ENCODE measurements around the gene PRPF6.
A peak's percentile ranks its signal among the peaks of the same experiment; 100 is the strongest.

The PRPF6 gene

DNA sequence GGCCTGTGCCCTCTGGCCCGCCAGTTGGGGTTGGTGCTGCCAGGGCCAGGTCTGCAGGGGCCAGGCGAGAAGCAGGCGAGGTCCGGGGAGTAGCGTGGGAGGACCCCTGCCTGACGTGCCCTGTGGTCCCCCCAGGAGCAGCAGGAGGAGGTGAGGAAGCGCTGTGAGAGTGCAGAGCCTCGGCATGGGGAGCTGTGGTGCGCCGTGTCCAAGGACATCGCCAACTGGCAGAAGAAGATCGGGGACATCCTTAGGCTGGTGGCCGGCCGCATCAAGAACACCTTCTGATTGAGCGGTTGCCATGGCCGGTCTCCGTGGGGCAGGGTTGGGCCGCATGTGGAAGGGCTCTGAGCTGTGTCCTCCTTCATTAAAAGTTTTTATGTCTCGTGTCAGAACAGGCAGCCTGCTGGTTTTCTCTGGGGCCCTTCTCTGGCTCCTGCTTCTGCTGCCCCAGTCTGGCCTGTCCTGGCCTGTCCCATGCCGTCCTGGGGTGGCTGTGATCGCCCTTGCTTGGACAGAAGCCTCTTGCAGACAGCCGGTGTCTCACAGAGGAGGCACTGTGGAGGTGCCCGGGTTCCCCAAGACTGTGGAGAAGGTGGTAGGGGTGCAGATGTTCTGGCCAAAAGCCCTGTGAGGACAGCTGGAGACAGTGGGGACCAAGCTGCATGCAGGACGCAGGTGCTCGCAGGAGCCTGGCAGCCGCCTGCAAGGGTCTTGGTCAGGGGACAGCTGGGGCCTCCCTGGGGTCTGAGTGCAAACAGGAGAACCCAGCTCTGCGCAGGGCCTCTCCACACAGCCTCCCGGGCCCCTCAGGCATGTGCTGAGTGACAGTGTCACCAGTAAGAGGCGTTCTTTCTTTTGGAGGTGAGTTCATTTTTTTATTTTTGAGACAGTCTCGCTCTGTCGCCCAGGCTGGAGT, 52.0 kb downstream of the PRPF6 start:
- in situ Hi-C loops (cut with MboI; ENCODE audit: low sequenced_read_pairs, unreplicated experiment), result no loop called here
- TF ChIP-seq, protein P1, sequence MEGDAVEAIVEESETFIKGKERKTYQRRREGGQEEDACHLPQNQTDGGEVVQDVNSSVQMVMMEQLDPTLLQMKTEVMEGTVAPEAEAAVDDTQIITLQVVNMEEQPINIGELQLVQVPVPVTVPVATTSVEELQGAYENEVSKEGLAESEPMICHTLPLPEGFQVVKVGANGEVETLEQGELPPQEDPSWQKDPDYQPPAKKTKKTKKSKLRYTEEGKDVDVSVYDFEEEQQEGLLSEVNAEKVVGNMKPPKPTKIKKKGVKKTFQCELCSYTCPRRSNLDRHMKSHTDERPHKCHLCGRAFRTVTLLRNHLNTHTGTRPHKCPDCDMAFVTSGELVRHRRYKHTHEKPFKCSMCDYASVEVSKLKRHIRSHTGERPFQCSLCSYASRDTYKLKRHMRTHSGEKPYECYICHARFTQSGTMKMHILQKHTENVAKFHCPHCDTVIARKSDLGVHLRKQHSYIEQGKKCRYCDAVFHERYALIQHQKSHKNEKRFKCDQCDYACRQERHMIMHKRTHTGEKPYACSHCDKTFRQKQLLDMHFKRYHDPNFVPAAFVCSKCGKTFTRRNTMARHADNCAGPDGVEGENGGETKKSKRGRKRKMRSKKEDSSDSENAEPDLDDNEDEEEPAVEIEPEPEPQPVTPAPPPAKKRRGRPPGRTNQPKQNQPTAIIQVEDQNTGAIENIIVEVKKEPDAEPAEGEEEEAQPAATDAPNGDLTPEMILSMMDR (IDR thresholded peaks at IDR 0.05; ENCODE audit: borderline replicate concordance, control extremely low read depth, extremely low read depth, insufficient read depth, missing control alignments), result no peak
- no peak for DNase-seq (ENCODE audit: low spot score)

DNA sequence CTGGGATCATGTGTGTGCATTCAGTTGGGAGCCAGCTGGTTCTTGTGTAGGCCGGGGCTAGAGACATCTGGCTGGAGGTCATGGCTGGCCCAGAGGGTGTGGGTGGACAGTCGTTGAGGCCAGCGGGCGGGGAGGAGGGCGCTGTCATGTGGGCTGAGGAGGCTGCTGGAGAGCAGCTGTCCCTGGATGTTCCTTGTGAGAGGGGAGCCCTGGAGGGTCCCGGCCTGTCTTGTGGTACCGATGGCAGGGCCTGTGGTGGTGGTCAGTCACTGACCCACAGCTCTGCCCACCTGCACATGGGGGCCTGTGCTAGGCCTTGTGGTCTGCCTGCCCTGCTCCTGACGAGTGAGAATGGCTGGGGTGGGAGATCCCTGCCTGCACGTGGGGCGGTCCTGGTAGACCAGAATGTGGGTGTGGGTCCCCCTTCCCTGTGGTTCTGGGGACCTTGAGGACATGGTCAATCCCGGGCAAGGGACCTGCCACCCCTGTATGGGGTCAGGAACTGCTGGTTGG, 53.1 kb downstream of the PRPF6 start:
- TF ChIP-seq, protein P1 (IDR thresholded peaks at IDR 0.05; ENCODE audit: borderline replicate concordance, control extremely low read depth, extremely low read depth, insufficient read depth, missing control alignments), result no peak
- no peak for DNase-seq (ENCODE audit: low spot score)

DNA sequence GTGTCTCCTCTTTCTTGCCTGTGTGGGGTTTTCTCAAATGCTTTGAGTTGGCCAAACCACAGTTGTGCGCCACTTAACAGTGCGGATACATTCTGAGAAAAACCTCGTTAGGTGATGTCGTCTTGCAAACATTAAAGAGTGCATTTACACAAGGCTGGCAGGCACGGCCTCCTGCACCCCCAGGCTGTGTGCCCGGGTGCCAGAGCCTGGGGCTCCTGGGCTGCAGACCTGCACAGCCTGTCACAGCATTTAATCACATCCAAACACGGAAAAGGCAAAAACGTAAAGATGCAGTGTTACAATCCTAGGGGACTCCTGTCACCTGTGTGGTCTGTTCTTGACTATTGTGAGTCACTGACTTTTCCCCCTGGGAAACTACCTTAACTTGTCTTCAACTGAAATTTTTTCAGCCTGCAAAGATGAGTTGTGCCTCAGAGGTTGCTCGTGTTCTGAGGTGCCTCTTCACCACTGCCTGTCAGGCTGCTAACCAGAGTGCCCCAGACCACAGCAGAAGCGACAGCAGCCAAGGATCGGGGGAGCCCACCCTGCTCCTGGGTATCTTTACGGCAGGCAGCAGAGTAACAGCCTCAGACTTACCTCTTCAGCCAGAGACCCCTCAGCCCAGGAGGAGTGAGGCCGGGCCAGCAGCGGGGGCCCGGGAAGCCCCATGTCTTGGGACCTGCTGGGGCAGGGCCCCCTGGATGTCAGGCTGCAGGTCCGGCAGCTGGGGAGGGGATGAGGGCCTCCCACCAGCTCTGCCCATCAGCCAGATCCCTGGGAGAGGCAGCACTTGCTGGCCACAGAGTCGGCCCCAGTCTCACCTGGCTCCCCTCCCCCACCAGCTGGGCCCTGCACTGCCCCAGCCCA, 54.4 kb downstream of the PRPF6 start:
- TF ChIP-seq, protein P1 (IDR thresholded peaks at IDR 0.05; ENCODE audit: borderline replicate concordance, control extremely low read depth, extremely low read depth, insufficient read depth, missing control alignments), result no peak
- peak; percentile 71 for DNase-seq (ENCODE audit: low spot score)
- in situ Hi-C loops (cut with MboI; ENCODE audit: low sequenced_read_pairs, unreplicated experiment), result no loop called here

More for the DNA sequence above, 53.1 kb downstream of the PRPF6 start:
- in situ Hi-C loops (cut with MboI; ENCODE audit: low sequenced_read_pairs, unreplicated experiment), result no loop called here

DNA sequence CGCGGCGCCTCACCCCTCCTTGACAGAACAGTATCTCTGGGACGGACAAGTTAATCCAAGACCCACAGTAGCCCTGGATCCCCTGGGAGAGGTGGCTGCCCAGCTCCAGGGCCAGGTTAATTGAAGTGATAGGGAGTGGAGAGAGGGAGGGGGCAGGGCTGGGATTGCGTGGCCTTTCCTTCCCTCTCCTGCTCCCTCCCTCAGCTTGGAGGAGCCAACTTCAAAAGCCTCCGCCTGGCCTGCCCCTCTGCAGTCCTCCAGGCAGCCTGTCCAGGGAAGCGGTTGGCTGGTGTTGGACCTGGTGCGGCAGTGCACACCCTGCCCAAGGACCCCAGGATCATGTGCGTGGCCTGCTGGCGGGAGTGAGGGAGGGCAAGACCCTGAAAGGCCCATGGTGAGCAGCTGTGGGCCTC, 55.0 kb downstream of the PRPF6 start, which contains the start of gene C20orf204:
Gene C20orf204, plus strand, starts transcription at position 250 of the 413 bp plus-strand sequence. Its CDS starts 142 bp downstream, at position 392.
- no peak for DNase-seq (ENCODE audit: low spot score)
- TF ChIP-seq, protein P1 (IDR thresholded peaks at IDR 0.05; ENCODE audit: borderline replicate concordance, control extremely low read depth, extremely low read depth, insufficient read depth, missing control alignments), result no peak
- in situ Hi-C loops (cut with MboI; ENCODE audit: low sequenced_read_pairs, unreplicated experiment), result no loop called here

DNA sequence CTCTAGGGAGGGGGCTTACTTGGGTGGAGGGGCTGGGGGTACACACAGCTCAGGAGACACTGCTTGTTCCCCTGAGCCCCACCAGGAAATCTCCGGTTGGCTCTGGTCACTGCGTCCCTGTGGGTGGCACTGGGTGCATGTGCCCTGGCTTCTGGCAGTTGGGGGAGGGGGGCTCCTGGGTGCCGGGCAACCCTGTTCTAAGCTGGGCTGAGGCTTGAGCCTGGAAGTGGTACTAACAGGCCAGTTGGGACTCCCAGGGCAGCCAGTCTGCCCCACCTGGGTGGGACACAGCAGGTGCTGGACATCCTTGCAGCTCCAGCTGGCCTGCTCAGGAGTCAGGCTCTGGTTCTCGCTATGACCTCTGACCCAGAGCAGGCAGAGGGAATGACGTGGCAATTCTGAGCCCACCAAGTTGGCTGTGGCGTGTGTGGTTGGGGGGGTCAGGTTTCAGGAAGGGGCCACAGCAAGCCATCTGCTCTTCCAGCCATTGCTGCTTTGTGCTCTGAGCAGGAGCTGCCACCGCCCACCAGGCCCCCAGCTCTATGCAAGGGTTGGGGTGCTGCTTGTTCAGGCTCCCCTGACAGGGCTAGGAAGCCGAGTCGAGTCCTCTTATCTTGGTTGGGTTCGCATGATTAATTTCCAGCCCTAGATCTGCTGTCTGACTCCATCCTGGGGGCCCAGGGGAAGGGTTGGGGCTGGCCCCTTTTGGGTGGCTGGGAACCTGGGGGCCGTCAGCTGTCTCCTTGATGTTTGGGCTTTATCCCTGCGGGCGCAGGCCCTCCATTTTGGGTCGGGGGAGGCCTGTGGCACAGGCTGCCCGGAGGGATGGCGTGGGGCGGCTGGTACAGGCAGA, 55.6 kb downstream of the PRPF6 start:
- peak; percentile 77 for DNase-seq (ENCODE audit: low spot score)
- in situ Hi-C loops (cut with MboI; ENCODE audit: low sequenced_read_pairs, unreplicated experiment), result no loop called here
- TF ChIP-seq, protein P1 (IDR thresholded peaks at IDR 0.05; ENCODE audit: borderline replicate concordance, control extremely low read depth, extremely low read depth, insufficient read depth, missing control alignments), result no peak
